Neutrophil (primary cell): Measurements from ENCODE around the gene ZMYND10.

Experiments used
- H3K27ac ChIP-seq: fragments of 200-600 bp; sonication (generic); 2 replicates; pipeline ENCODE4 v1.5.1; 2016; ENCODE audit warnings: mild to moderate bottlenecking, moderate library complexity
- H3K27me3 ChIP-seq: fragments of 200-600 bp; sonication (generic); 2 replicates; pipeline ENCODE4 v1.6.0; 2016; ENCODE audit warnings: mild to moderate bottlenecking
- H3K36me3 ChIP-seq: fragments of 200-600 bp; sonication (generic); 2 replicates; pipeline ENCODE4 v1.5.1; 2017
- H3K4me1 ChIP-seq, 2 experiments: fragments of 200-600 bp in 1 of 2; sonication (generic) in 1 of 2; 1 replicate in 1 of 2; 2 replicates in 1 of 2; pipeline versions ENCODE4 v1.5.1 to v1.6.1; 2013 to 2016; ENCODE audit warnings: low read depth in 1 of 2, low read length in 1 of 2, mild to moderate bottlenecking in 1 of 2, moderate library complexity in 1 of 2; ENCODE audit not compliant: control insufficient read depth in 1 of 2, insufficient read depth in 1 of 2
- H3K4me3 ChIP-seq, 2 experiments: fragments of 200-600 bp in 1 of 2; sonication (generic) in 1 of 2; 1 replicate in 1 of 2; 2 replicates in 1 of 2; pipeline ENCODE4 v1.5.1; 2013 to 2016; ENCODE audit warnings: low read depth in 1 of 2, low read length in 1 of 2, mild to moderate bottlenecking in 1 of 2, moderate library complexity in 1 of 2
- H3K9me3 ChIP-seq: fragments of 200-600 bp; sonication (generic); 2 replicates; pipeline ENCODE4 v1.5.1; 2016
- CTCF ChIP-seq: fragments of 200-600 bp; sonication (generic); IDR thresholded peaks from 2 replicates; pipeline ENCODE4 v1.5.1; 2016; ENCODE audit warnings: antibody characterized with exemption

The ZMYND10 gene

GRCh38 chr3:50294492-50295403, 50.8 kb downstream of the ZMYND10 start:
- no peaks in the 10 kb centered on the region for H3K36me3 ChIP-seq
- H3K27ac ChIP-seq, result peak overlapping the region; percentile 25
- TF ChIP-seq CTCF, result no peak
- H3K4me1 ChIP-seq, result peaks cover 37 to 43% of the 10 kb centered on the region in 2 experiments
- H3K9me3 ChIP-seq, result no peaks in the 10 kb centered on the region
- no peak overlapping the region for H3K4me3 ChIP-seq
- no peaks in the 10 kb centered on the region for H3K27me3 ChIP-seq

GRCh38 chr3:50294089-50294488, 51.4 kb downstream of the ZMYND10 start:
- no peak for TF ChIP-seq CTCF
- no peaks in the 10 kb centered on the region for H3K27me3 ChIP-seq
- no peaks in the 10 kb centered on the region for H3K9me3 ChIP-seq
- H3K27ac ChIP-seq, result peak overlapping the region; percentile 69
- no peaks in the 10 kb centered on the region for H3K36me3 ChIP-seq
- H3K4me1 ChIP-seq, result peaks cover 35 to 39% of the 10 kb centered on the region in 2 experiments
- no peak overlapping the region for H3K4me3 ChIP-seq

GRCh38 chr3:50293079-50293801, 52.3 kb downstream of the ZMYND10 start:
- Histone ChIP-seq H3K4me3 (peak overlapping the region in 1 of 2 experiments; percentile 59), H3K36me3 (peaks cover 5% of the 10 kb centered on the region), H3K27ac (peak overlapping the region; percentile 69), H3K27me3 (no peaks in the 10 kb centered on the region), H3K4me1 (peaks cover 27 to 31% of the 10 kb centered on the region in 2 experiments), H3K9me3 (no peaks in the 10 kb centered on the region)
- TF ChIP-seq CTCF, result no peak

- Histone ChIP-seq H3K27me3 (no peaks in the 10 kb centered on the region), H3K9me3 (no peaks in the 10 kb centered on the region), H3K4me1 (peaks cover 19 to 23% of the 10 kb centered on the region in 2 experiments), H3K4me3 (peak within 1 kb of the TSS; percentile 59 to 82), H3K27ac (peak within 1 kb of the TSS; percentile 69), H3K36me3 (peaks cover 12% of the 10 kb centered on the region)
- TF ChIP-seq CTCF, result peak; percentile 32
Measured at GRCh38 chr3:50292159-50293078, 53.1 kb downstream of the ZMYND10 start, which contains the start of gene IFRD2. Gene IFRD2, minus strand, starts transcription at chr3:50292429. Its CDS starts 155 bp downstream, at chr3:50292274.
